Right lobe of liver (tissue), 4 donors: ENCODE data around the gene AK2.

Experiments used
- CTCF ChIP-seq, 4 donors: fragments of 200-600 bp in 3 of 4; fragments of 450-650 bp in 1 of 4; IDR thresholded peaks; one replicate each; pipeline versions ENCODE4 v1.5.1 to v1.8.0; 2016 to 2022; ENCODE audit warnings: antibody characterized with exemption in 4 of 4, mild to moderate bottlenecking in 2 of 4
- POLR2A ChIP-seq: fragments of 450-650 bp; IDR thresholded peaks from one replicate; pipeline ENCODE4 v1.6.1; 2017; ENCODE audit warnings: antibody characterized with exemption, mild to moderate bottlenecking
- donor health status: DM: no; HTN: no; CAD: no.
- donor health status: DM: no; HTN: no; CAD: no.
- donor health status: DM: no; HTN: yes; CAD: no.

- no peak for TF ChIP-seq CTCF (IDR thresholded peaks at IDR 0.05)
- TF ChIP-seq POLR2A = no peak
Measured at GRCh38 chr1:33080373-33080772, 43.7 kb upstream of the AK2 start.
